ENCODE data around the gene RASGRF2.

GRCh38 chr5:80990527-80990926 lies 30.4 kb downstream of the RASGRF2 start:
- no peak for TF ChIP-seq CTCF (IDR thresholded peaks at IDR 0.05)
- TF ChIP-seq HOXA7 (CRISPR knock-in tag; IDR thresholded peaks at IDR 0.05) = no peak
- TF ChIP-seq MAX (IDR thresholded peaks at IDR 0.05) = no peak
- TF ChIP-seq RFX5 (IDR thresholded peaks at IDR 0.05) = no peak
- no peak for TF ChIP-seq RAD21 (conservative IDR thresholded peaks at IDR 0.05 in 1 of 2, IDR thresholded peaks at IDR 0.05 in 1 of 2)
- no peak for TF ChIP-seq NFE2L2 (conservative IDR thresholded peaks at IDR 0.05; ENCODE audit: low read length)
- no peak for TF ChIP-seq POLR2A (IDR thresholded peaks at IDR 0.05; ENCODE audit: low read length)
- no peak for TF ChIP-seq GATA3 (IDR thresholded peaks at IDR 0.05; ENCODE audit: borderline replicate concordance)
- TF ChIP-seq TP53 (CRISPR knock-in tag; IDR thresholded peaks at IDR 0.05) = no peak
- TF ChIP-seq CBX8 (IDR thresholded peaks at IDR 0.05) = no peak
- TF ChIP-seq BCL3 (IDR thresholded peaks at IDR 0.05) = no peak

Data from A549 (cell line).